Transverse colon (tissue), 4 donors: Measurements from ENCODE around the gene RHOC. TPM values are rescaled to one million over a fixed set of nuclear protein-coding genes. Genes with fewer than 3 reads are reported as not detected.

Source experiments
- DNase-seq: peaks from one replicate; pipeline ENCODE4 v3.0.0-alpha.2; 2019
- H3K27ac ChIP-seq, 4 donors: fragments of 200-600 bp; sonication (generic); 2 replicates each; pipeline ENCODE4 v1.5.1; 2016 to 2018; ENCODE audit warnings: inconsistent platforms in 4 of 4
- H3K27me3 ChIP-seq: fragments of 200-600 bp; sonication (generic); 2 replicates; pipeline ENCODE4 v1.5.1; 2017; ENCODE audit warnings: inconsistent platforms
- H3K36me3 ChIP-seq, 4 donors: fragments of 200-600 bp; sonication (generic); 2 replicates each; pipeline ENCODE4 v1.5.1; 2017 to 2019; ENCODE audit warnings: inconsistent platforms in 4 of 4
- H3K4me1 ChIP-seq, 4 donors: fragments of 200-600 bp; sonication (generic); 2 replicates each; pipeline ENCODE4 v1.5.1; 2017 to 2020; ENCODE audit warnings: inconsistent platforms in 4 of 4
- H3K4me3 ChIP-seq, 4 donors: fragments of 200-600 bp; sonication (generic); 1 replicate in 1 of 4; 2 replicates in 3 of 4; pipeline versions ENCODE4 v1.5.1 to v1.6.1; 2017 to 2019; ENCODE audit warnings: inconsistent platforms in 4 of 4
- H3K9me3 ChIP-seq, 2 donors: fragments of 200-600 bp; sonication (generic); 2 replicates each; pipeline ENCODE4 v1.5.1; 2017 to 2019; ENCODE audit warnings: inconsistent platforms in 2 of 2
- EP300 ChIP-seq: sonication (generic); formaldehyde crosslinking; IDR thresholded peaks from one replicate; pipeline ENCODE4 v1.6.1; 2017; ENCODE audit warnings: antibody characterized with exemption, low read depth
- POLR2A ChIP-seq: fragments of 450-650 bp; IDR thresholded peaks from one replicate; pipeline ENCODE4 v1.6.1; 2016; ENCODE audit warnings: antibody characterized with exemption, mild to moderate bottlenecking, moderate library complexity
- POLR2AphosphoS5 ChIP-seq, 3 donors: sonication (generic); formaldehyde crosslinking; IDR thresholded peaks; one replicate each; pipeline ENCODE4 v1.6.1; 2016; ENCODE audit warnings: antibody characterized with exemption in 3 of 3
- WGBS, 2 donors: methylation state at CpG; one replicate each; pipeline ENCODE4 v1.1.5; 2018; ENCODE audit warnings: low coverage in 1 of 2; 5-methylcytosine and 5-hydroxymethylcytosine counted together
- in situ Hi-C, 4 donors: fragments of 200-750 bp; cut with MboI; loops; one replicate each; pipeline versions ENCODE4 v1.15.0 to v1.15.1; 2017; ENCODE audit warnings: low sequenced_read_pairs in 3 of 4, low pct_ligation_motif_present in 1 of 4, low pct_unique_long_range_greater_than_20kb in 1 of 4
- intact Hi-C: fragments of 100-400 bp; cut with DNase I; formaldehyde crosslinking; loops from one replicate; pipeline ENCODE4 v1.15.1; 2023; ENCODE audit warnings: low total_unique reads
- total RNA-seq, 4 donors: library from RNA; depleted of rRNA; stranded (reverse); fragments of >200 nt; gene quantifications; one replicate each; pipeline ENCODE4 v1.1.0, GENCODE V29; 2016
- TF ChIP-seq, protein P1 (sequence below), 5 experiments: fragments of 200-600 bp in 3 of 5; fragments of 450-650 bp in 2 of 5; sonication (generic) in 3 of 5; IDR thresholded peaks; 1 replicate in 2 of 5; 2 replicates in 3 of 5; pipeline ENCODE4 v1.5.1; 2016 to 2017; ENCODE audit warnings: antibody characterized with exemption in 5 of 5, inconsistent platforms in 3 of 5, mild to moderate bottlenecking in 2 of 5, moderate library complexity in 1 of 5

Gene RHOC
- total RNA-seq, 4 donors from 2014 or later: 438 to 737 (median 617) TPM

DNA sequence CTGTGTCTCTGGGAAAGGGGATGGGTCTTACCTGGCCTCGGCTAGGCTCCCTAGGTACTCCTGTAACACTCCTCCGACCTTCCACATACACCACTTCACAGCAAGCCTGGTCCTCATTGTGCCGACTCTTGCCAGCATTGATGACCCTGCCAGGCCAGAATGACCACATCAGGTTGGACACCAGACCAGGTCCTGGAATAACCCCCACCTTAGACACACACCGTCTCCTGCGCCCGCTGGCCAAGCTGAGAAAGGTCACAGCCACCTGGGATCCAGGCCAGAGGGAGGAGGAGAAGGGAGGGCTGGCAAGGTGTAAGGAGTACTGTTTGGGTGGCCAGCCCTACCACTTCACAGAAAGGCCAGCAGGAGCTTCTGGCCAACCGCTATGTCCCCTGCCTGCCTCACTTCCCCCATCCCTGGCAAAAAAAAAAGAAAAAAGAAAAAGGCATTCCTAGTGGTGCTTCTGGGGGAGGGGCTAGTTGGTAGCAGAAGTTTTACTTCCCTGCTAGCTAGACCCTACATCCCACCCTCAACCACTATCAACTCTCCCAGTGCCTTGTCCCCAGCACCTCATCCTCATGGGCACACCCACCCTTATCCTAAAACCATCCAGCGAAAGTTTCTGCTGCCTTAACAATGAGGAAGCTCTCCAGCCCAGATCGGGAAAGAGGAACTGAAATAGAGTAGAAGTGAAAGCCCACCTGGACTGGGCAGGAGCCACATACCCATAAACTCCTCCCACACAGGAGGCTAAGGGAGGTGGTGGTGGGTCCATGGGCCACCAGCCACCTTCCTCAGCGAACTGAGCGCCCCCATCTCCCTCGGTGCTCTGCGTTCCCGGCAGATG, 6.8 kb upstream of the RHOC start:
- Histone ChIP-seq H3K4me3 (peak overlapping the region; percentile 16 to 61 (median 54)), H3K9me3 (no peaks in the 10 kb centered on the region), H3K27ac (no peak overlapping the region), H3K27me3 (no peaks in the 10 kb centered on the region), H3K36me3 (no peaks in the 10 kb centered on the region), H3K4me1 (peaks cover 0 to 34% (median 23%) of the 10 kb centered on the region in 4 donors)
- 62 to 80% methylated on average over 1 to 14 of the region's 14 CpGs for WGBS, 2 donors
- in situ Hi-C loops: loop anchor here in 2 of 4 donors (10.0 to 25.0 kb wide), 2 partner anchors 99 to 349 kb away; partner anchors contain the start of genes CAPZA1 (in 1 of the 2), LRIG2 (in 1 of the 2) and ST7L (in 1 of the 2)
- intact Hi-C loops: loop anchor here (10.0 kb wide), 1 partner anchor 361 kb away; the partner anchor contains the start of gene LRIG2
- no peak for DNase-seq
- TF ChIP-seq POLR2AphosphoS5 (IDR thresholded peaks at IDR 0.05) (peak in 1 of 3 donors; percentile 23), POLR2A (no peak)

DNA sequence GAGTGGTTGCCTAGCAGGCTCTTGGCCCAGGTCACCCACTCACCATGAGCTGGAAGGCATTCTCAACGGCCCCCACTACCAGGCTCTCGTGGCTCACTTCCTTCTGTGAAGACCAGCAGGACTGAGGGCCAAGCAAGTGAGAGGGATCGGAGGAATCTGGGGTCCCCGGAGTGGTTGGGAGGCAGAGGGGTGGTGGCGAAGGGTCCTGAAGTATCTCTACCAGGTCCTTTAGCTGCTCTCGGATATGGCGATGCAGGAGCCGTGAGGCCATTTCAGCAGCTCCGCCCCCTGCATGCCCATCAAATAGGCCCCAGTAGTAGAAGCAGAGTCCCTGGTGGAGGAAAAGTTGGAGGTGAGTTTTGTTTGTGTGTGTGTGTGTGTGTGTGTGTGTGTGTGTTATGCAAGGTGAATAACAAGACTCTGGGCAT, 5.8 kb upstream of the RHOC start:
- in situ Hi-C loops: loop anchor here in 2 of 4 donors (10.0 to 25.0 kb wide), 2 partner anchors 98 to 350 kb away; partner anchors contain the start of genes CAPZA1 (in 1 of the 2), LRIG2 (in 1 of the 2) and ST7L (in 1 of the 2)
- TF ChIP-seq, protein P1, sequence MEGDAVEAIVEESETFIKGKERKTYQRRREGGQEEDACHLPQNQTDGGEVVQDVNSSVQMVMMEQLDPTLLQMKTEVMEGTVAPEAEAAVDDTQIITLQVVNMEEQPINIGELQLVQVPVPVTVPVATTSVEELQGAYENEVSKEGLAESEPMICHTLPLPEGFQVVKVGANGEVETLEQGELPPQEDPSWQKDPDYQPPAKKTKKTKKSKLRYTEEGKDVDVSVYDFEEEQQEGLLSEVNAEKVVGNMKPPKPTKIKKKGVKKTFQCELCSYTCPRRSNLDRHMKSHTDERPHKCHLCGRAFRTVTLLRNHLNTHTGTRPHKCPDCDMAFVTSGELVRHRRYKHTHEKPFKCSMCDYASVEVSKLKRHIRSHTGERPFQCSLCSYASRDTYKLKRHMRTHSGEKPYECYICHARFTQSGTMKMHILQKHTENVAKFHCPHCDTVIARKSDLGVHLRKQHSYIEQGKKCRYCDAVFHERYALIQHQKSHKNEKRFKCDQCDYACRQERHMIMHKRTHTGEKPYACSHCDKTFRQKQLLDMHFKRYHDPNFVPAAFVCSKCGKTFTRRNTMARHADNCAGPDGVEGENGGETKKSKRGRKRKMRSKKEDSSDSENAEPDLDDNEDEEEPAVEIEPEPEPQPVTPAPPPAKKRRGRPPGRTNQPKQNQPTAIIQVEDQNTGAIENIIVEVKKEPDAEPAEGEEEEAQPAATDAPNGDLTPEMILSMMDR (IDR thresholded peaks at IDR 0.05): no peak
- no peak for TF ChIP-seq EP300
- TF ChIP-seq POLR2AphosphoS5 (IDR thresholded peaks at IDR 0.05): no peak
- TF ChIP-seq POLR2A: no peak
- no peak for DNase-seq
- Histone ChIP-seq H3K4me1 (peaks cover 2 to 30% (median 21%) of the 10 kb centered on the region in 4 donors), H3K27me3 (no peaks in the 10 kb centered on the region), H3K27ac (no peak overlapping the region), H3K4me3 (no peak overlapping the region), H3K9me3 (no peaks in the 10 kb centered on the region), H3K36me3 (no peaks in the 10 kb centered on the region)
- intact Hi-C loops: loop anchor here (10.0 kb wide), 1 partner anchor 362 kb away; the partner anchor contains the start of gene LRIG2
- WGBS, 2 donors: 84% methylated on average over 9 of the region's 9 CpGs; no CpG with 5 or more reads in 1 of the 2 donors

- peaks cover 6 to 30% (median 23%) of the 10 kb centered on the region in 4 donors for H3K4me1 ChIP-seq
- TF ChIP-seq EP300: no peak
- WGBS, 2 donors: 83 to 93% methylated on average over 4 to 7 of the region's 7 CpGs
- in situ Hi-C loops: loop anchor here in 2 of 4 donors (10.0 to 25.0 kb wide), 2 partner anchors 97 to 350 kb away; partner anchors contain the start of genes CAPZA1 (in 1 of the 2), LRIG2 (in 1 of the 2) and ST7L (in 1 of the 2)
- intact Hi-C loops: loop anchor here (10.0 kb wide), 1 partner anchor 363 kb away; the partner anchor contains the start of gene LRIG2
- no peaks in the 10 kb centered on the region for H3K36me3 ChIP-seq
- no peaks in the 10 kb centered on the region for H3K27me3 ChIP-seq
- no peak overlapping the region for H3K4me3 ChIP-seq
- DNase-seq: no peak
- no peak overlapping the region for H3K27ac ChIP-seq
- no peaks in the 10 kb centered on the region for H3K9me3 ChIP-seq
Observed at GRCh38 chr1:112712191-112712590, 5.3 kb upstream of the RHOC start.

DNA sequence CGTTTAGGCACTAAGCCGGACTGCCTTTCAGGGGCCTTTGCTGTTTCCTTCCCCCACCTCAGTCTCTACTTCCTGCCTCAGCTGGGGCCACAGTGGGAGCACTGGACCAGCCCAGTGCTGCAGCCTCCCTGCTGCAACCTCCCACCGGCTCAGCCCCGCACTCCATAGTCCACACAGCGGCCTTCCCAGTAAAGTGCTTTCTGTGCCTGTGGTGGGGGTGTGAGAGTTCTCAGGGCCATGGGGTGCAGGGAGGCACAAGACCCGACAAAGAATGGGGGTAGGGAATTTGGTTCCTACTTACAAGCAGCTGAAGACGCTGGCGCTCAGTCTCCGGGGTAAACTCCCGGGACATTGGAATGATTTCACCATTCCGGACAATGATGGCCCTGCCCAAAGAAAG, 4.7 kb upstream of the RHOC start:
- in situ Hi-C loops (loop anchor here in 2 of 4 donors (10.0 to 25.0 kb wide), 2 partner anchors 97 to 351 kb away; partner anchors contain the start of genes CAPZA1 (in 1 of the 2), LRIG2 (in 1 of the 2) and ST7L (in 1 of the 2)), intact Hi-C loops (loop anchor here (10.0 kb wide), 1 partner anchor 363 kb away; the partner anchor contains the start of gene LRIG2)
- TF ChIP-seq, protein P1 (IDR thresholded peaks at IDR 0.05): no peak
- no peak for TF ChIP-seq EP300
- no peak for TF ChIP-seq POLR2A
- TF ChIP-seq POLR2AphosphoS5 (IDR thresholded peaks at IDR 0.05): no peak
- 92% methylated on average over 10 of the region's 11 CpGs; no CpG with 5 or more reads in 1 of the 2 donors for WGBS, 2 donors
- Histone ChIP-seq H3K4me3 (no peak overlapping the region), H3K4me1 (peaks cover 6 to 30% (median 23%) of the 10 kb centered on the region in 4 donors), H3K27ac (no peak overlapping the region), H3K9me3 (no peaks in the 10 kb centered on the region), H3K36me3 (no peaks in the 10 kb centered on the region), H3K27me3 (no peaks in the 10 kb centered on the region)
- DNase-seq: no peak
